GM23338 (cell line): ENCODE results near the gene NPW. TPM values are rescaled to one million over a fixed set of nuclear protein-coding genes. Genes with fewer than 3 reads are reported as not detected.

Experiments used
- ATAC-seq: fragments of 200-7000 bp; cut with Tn5 transposase; 3 replicates; pipeline ENCODE4 v1.9.1; 2020
- DNase-seq: peaks from one replicate; pipeline ENCODE4 v3.0.0-alpha.2; 2015; ENCODE audit warnings: low spot score
- H2AFZ ChIP-seq: fragments of 200-600 bp; sonication (generic); 2 replicates; pipeline ENCODE4 v1.8.0; 2016; ENCODE audit warnings: antibody characterized with exemption, mild to moderate bottlenecking, moderate library complexity
- H3F3A ChIP-seq: fragments of 200-600 bp; sonication (generic); replicated peaks from 2 replicates; pipeline ENCODE4 v1.8.0; 2017; ENCODE audit warnings: antibody characterized with exemption, mixed run types, low read depth
- H3K27ac ChIP-seq: fragments of 200-600 bp; sonication (generic); 2 replicates; pipeline ENCODE4 v1.6.1; 2016; ENCODE audit warnings: low read depth
- H3K27me3 ChIP-seq: fragments of 200-600 bp; sonication (generic); 2 replicates; pipeline ENCODE4 v1.8.0; 2016; ENCODE audit warnings: mild to moderate bottlenecking, mixed run types, moderate library complexity; ENCODE audit not compliant: insufficient read depth
- H3K36me3 ChIP-seq: fragments of 200-600 bp; sonication (generic); 2 replicates; pipeline ENCODE4 v1.8.0; 2016; ENCODE audit warnings: mild to moderate bottlenecking; ENCODE audit not compliant: insufficient read depth
- H3K4me1 ChIP-seq: fragments of 200-600 bp; sonication (generic); 2 replicates; pipeline ENCODE4 v1.8.0; 2016; ENCODE audit warnings: mild to moderate bottlenecking, moderate library complexity; ENCODE audit not compliant: insufficient read depth
- H3K4me2 ChIP-seq: fragments of 200-600 bp; sonication (generic); 2 replicates; pipeline ENCODE4 v1.7.1; 2017; ENCODE audit warnings: mixed run types
- H3K4me3 ChIP-seq: fragments of 200-600 bp; sonication (generic); 2 replicates; pipeline ENCODE4 v1.6.1; 2016; ENCODE audit warnings: mixed run types
- H3K79me2 ChIP-seq: fragments of 200-600 bp; sonication (generic); replicated peaks from 2 replicates; pipeline ENCODE4 v1.8.0; 2017; ENCODE audit warnings: mild to moderate bottlenecking; ENCODE audit not compliant: insufficient read depth
- H3K9me2 ChIP-seq: fragments of 200-600 bp; sonication (generic); 2 replicates; pipeline ENCODE4 v1.8.0; 2017; ENCODE audit not compliant: insufficient read depth
- H4K20me1 ChIP-seq: fragments of 200-600 bp; sonication (generic); replicated peaks from 2 replicates; pipeline ENCODE4 v1.8.0; 2017; ENCODE audit warnings: mild to moderate bottlenecking; ENCODE audit not compliant: insufficient read depth
- H3K27ac Mint-ChIP-seq: 2 replicates; pipeline ENCODE4 v1.8.0; 2020; ENCODE audit warnings: inconsistent platforms, mild to moderate bottlenecking, moderate library complexity, mixed read lengths
- H3K27me3 Mint-ChIP-seq: 3 replicates; pipeline ENCODE4 v1.8.0; 2022; ENCODE audit warnings: low read depth, mild to moderate bottlenecking, moderate library complexity, mixed read lengths, inconsistent platforms; ENCODE audit not compliant: insufficient read depth, poor library complexity
- H3K36me3 Mint-ChIP-seq: 3 replicates; pipeline ENCODE4 v1.8.0; 2021; ENCODE audit warnings: low read depth, mild to moderate bottlenecking, inconsistent platforms, moderate library complexity, mixed read lengths
- H3K4me1 Mint-ChIP-seq: 3 replicates; pipeline ENCODE4 v1.8.0; 2020; ENCODE audit warnings: mild to moderate bottlenecking, inconsistent platforms, mixed read lengths
- H3K4me3 Mint-ChIP-seq: 3 replicates; pipeline ENCODE4 v1.8.0; 2021; ENCODE audit warnings: moderate library complexity, mild to moderate bottlenecking, inconsistent platforms, mixed read lengths
- H3K9me3 Mint-ChIP-seq: 3 replicates; pipeline ENCODE4 v1.8.0; 2020; ENCODE audit warnings: moderate library complexity, mild to moderate bottlenecking, inconsistent platforms, mixed read lengths
- CREB1 ChIP-seq: fragments of 250-450 bp; sonication (Bioruptor Pico); IDR thresholded peaks from 2 replicates; pipeline ENCODE4 v1.5.0; 2020; ENCODE audit warnings: low read depth, mild to moderate bottlenecking, moderate library complexity
- CTCF ChIP-seq, 2 experiments: fragments of 200-600 bp in 1 of 2; sonication (generic) in 1 of 2; conservative IDR thresholded peaks; 2 replicates each; pipeline versions ENCODE4 v1.5.1 to v1.6.1; 2016 to 2017; ENCODE audit warnings: antibody characterized with exemption in 2 of 2, low read depth in 2 of 2, mild to moderate bottlenecking in 2 of 2, moderate library complexity in 1 of 2
- ETS1 ChIP-seq: IDR thresholded peaks from 2 replicates; pipeline ENCODE4 v1.6.1; 2016; ENCODE audit warnings: antibody characterized with exemption
- EZH2 ChIP-seq: fragments of 200-600 bp; sonication (generic); IDR thresholded peaks from one replicate; pipeline ENCODE4 v1.8.0; 2017; ENCODE audit warnings: antibody characterized with exemption, mild to moderate bottlenecking, low read depth; ENCODE audit not compliant: unreplicated experiment
- EZH2phosphoT487 ChIP-seq: fragments of 200-600 bp; sonication (generic); IDR thresholded peaks from one replicate; pipeline ENCODE4 v1.8.1; 2018; ENCODE audit warnings: antibody characterized with exemption; ENCODE audit not compliant: unreplicated experiment
- JUNB ChIP-seq: IDR thresholded peaks from one replicate; pipeline ENCODE4 v1.6.1; 2016; ENCODE audit warnings: antibody characterized with exemption; ENCODE audit not compliant: unreplicated experiment
- NANOG ChIP-seq: IDR thresholded peaks from 2 replicates; pipeline ENCODE4 v1.6.1; 2016; ENCODE audit warnings: antibody characterized with exemption, borderline replicate concordance
- POLR2AphosphoS5 ChIP-seq: IDR thresholded peaks from 2 replicates; pipeline ENCODE4 v1.6.1; 2016; ENCODE audit warnings: antibody characterized with exemption, low read depth
- REST ChIP-seq: IDR thresholded peaks from one replicate; pipeline ENCODE4 v1.6.1; 2018; ENCODE audit warnings: antibody characterized with exemption; ENCODE audit not compliant: unreplicated experiment
- STAT1 ChIP-seq: IDR thresholded peaks from one replicate; pipeline ENCODE4 v1.6.1; 2016; ENCODE audit warnings: antibody characterized with exemption; ENCODE audit not compliant: unreplicated experiment
- ZNF114 ChIP-seq: fragments of 250-450 bp; sonication (Bioruptor Pico); IDR thresholded peaks from 2 replicates; pipeline ENCODE4 v1.5.0; 2020; ENCODE audit warnings: mild to moderate bottlenecking, moderate library complexity
- ZNF331 ChIP-seq: fragments of 250-450 bp; sonication (Bioruptor Pico); IDR thresholded peaks from 2 replicates; pipeline ENCODE4 v1.5.0; 2020; ENCODE audit warnings: low read depth, mild to moderate bottlenecking, moderate library complexity
- ZNF462 ChIP-seq: fragments of 250-450 bp; sonication (Bioruptor Pico); IDR thresholded peaks from 2 replicates; pipeline ENCODE4 v1.5.0; 2020; ENCODE audit warnings: mild to moderate bottlenecking, moderate library complexity
- polyA plus RNA-seq: library from polyadenylated mRNA; unstranded; fragments of >200 nt; fragmentation: Nextera tagmentation; extraction: Ambion mirVana; gene quantifications from 2 replicates; pipeline ENCODE4 v1.2.1, GENCODE V29; 2016
- total RNA-seq: library from RNA; depleted of rRNA; stranded (reverse); fragments of >200 nt; shearing (Covaris generic); gene quantifications from 2 replicates; pipeline ENCODE4 v1.2.3, GENCODE V29; 2014

Gene NPW
- total and polyA plus RNA-seq, 2 experiments from 2014 or later: 4.5 to 37.6 TPM

- Mint-ChIP-seq H3K27me3 (peaks cover 11% of the 10 kb centered on the region), H3K9me3 (no peaks in the 10 kb centered on the region), H3K4me1 (0 out of 3 replicates have a peak, but pooled peaks cover 3% of the 10 kb centered on the region), H3K4me3 (no peak overlapping the region), H3K27ac (no peak overlapping the region), H3K36me3 (no peaks in the 10 kb centered on the region)
- DNase-seq (no peak), ATAC-seq (no peak)
- Histone ChIP-seq H3K79me2 (no peaks in the 10 kb centered on the region), H3K27ac (no peak overlapping the region), H2AFZ (no peak overlapping the region), H3K4me3 (no peak overlapping the region), H3K9me2 (no peaks in the 10 kb centered on the region), H3F3A (no peaks in the 10 kb centered on the region), H3K27me3 (peaks cover 27% of the 10 kb centered on the region), H3K36me3 (no peaks in the 10 kb centered on the region), H3K4me1 (no peaks in the 10 kb centered on the region), H4K20me1 (no peaks in the 10 kb centered on the region), H3K4me2 (no peak overlapping the region)
- no peak for TF ChIP-seq ETS1
- no peak for TF ChIP-seq ZNF331
- no peak for TF ChIP-seq CREB1 (CRISPR knock-in tag)
- no peak for TF ChIP-seq STAT1
- TF ChIP-seq NANOG: no peak
- no peak for TF ChIP-seq ZNF462 (CRISPR knock-in tag)
- no peak for TF ChIP-seq POLR2AphosphoS5
- no peak for TF ChIP-seq REST
- no peak for TF ChIP-seq CTCF (conservative IDR thresholded peaks at IDR 0.05; ENCODE audit: low read depth in 2 of 2)
- no peak for TF ChIP-seq EZH2
- no peak for TF ChIP-seq JUNB
- TF ChIP-seq ZNF114: no peak
- no peak for TF ChIP-seq EZH2phosphoT487
Observed at GRCh38 chr16:2030036-2030435, 10.5 kb downstream of the NPW start.
